ENCODE results near the gene MAMDC4. TPM values are rescaled to one million over a fixed set of nuclear protein-coding genes. Genes with fewer than 3 reads are reported as not detected.
"Not testable (repeated sequence)": the region's sequence is repeated elsewhere in the genome, so short reads cannot be mapped to it uniquely, and the experiment has no call there.

MAMDC4 gene
- total and polyA plus RNA-seq, 5 donors from 2014 or later = 0.30 to 2.7 TPM; not detected in 3

DNA sequence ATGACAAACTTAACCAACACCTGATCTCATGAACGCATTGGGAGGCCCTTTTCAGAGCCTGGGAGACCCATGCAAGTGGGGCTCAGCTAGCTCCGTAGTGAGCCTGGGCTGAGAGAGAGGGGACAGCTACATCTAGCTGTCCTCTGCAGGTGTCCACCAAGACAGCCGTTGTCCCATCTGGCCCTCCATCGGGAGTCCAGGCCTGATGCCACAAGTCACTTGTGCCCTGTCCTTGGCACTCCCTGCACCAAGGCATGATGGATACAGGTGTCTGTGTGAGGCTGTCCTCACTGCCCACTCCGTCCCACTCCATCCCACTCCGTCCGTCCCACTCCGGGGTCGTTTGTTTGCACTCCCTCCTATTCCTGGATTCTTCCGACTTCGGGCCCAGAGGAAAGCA, 16.5 kb downstream of the MAMDC4 start:
- Mint-ChIP-seq H3K9me3 (no peaks in the 10 kb centered on the region), H3K4me1 (peaks cover 0 to 22% (median 8%) of the 10 kb centered on the region in 4 donors), H3K36me3 (peaks cover 8% of the 10 kb centered on the region), H3K27ac (peak overlapping the region in 1 of 3 donors; percentile 59), H3K4me3 (peak overlapping the region; percentile 50 to 87 (median 79)), H3K27me3 (no peaks in the 10 kb centered on the region)
- Histone ChIP-seq H3K4me3 (ENCODE audit: low read depth, low read length) (no peak overlapping the region), H3K27me3 (ENCODE audit: control insufficient read depth, insufficient read depth, low read length) (no peaks in the 10 kb centered on the region), H3K9me3 (ENCODE audit: control insufficient read depth in 2 of 2, low read length in 2 of 2) (no peaks in the 10 kb centered on the region), H3K27ac (ENCODE audit: insufficient read depth, low read length, poor library complexity, severe bottlenecking) (no peak overlapping the region), H3K4me1 (ENCODE audit: control insufficient read depth, insufficient read depth, low read length, poor library complexity, severe bottlenecking) (peaks cover 11% of the 10 kb centered on the region), H3K36me3 (ENCODE audit: control insufficient read depth, insufficient read depth, low read length) (peaks cover 4% of the 10 kb centered on the region)
- DNase-seq (no peak), ATAC-seq (ENCODE audit: low read depth in 2 of 2) (no peak)

DNA sequence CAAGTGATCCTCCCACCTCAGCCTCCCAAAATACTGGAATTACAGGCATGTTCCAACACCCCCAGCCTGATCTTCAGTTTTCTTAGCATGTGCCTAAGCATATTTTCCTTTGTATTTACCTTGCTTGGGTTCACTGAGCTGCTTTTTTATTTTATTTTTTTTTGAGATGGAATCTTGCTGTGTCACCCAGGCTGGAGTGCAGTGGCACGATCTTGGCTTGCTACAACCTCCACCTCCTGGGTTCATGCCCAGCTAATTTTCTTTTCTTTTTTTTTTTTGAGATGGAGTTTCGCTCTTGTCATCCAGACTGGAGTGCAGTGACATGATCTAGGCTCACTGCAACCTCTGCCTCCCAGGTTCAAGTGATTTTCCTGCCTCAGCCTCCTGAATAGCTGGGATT, 17.5 kb downstream of the MAMDC4 start:
- not testable (repeated sequence) for H3K36me3 ChIP-seq (ENCODE audit: control insufficient read depth, insufficient read depth, low read length); H3K9me3 ChIP-seq (ENCODE audit: control insufficient read depth in 2 of 2, low read length in 2 of 2); H3K36me3 Mint-ChIP-seq; ATAC-seq (ENCODE audit: low read depth in 2 of 2); H3K27me3 Mint-ChIP-seq; H3K27ac Mint-ChIP-seq; H3K27me3 ChIP-seq (ENCODE audit: control insufficient read depth, insufficient read depth, low read length); H3K4me3 ChIP-seq (ENCODE audit: low read depth, low read length); DNase-seq; H3K9me3 Mint-ChIP-seq; H3K27ac ChIP-seq (ENCODE audit: insufficient read depth, low read length, poor library complexity, severe bottlenecking)
- Mint-ChIP-seq H3K4me1 (peaks cover 0 to 13% (median under 1%) of the 10 kb centered on the region in 4 donors), H3K4me3 (peak overlapping the region in 2 of 4 donors; percentile 86 to 87)
- H3K4me1 ChIP-seq (ENCODE audit: control insufficient read depth, insufficient read depth, low read length, poor library complexity, severe bottlenecking) = peaks cover 11% of the 10 kb centered on the region

DNA sequence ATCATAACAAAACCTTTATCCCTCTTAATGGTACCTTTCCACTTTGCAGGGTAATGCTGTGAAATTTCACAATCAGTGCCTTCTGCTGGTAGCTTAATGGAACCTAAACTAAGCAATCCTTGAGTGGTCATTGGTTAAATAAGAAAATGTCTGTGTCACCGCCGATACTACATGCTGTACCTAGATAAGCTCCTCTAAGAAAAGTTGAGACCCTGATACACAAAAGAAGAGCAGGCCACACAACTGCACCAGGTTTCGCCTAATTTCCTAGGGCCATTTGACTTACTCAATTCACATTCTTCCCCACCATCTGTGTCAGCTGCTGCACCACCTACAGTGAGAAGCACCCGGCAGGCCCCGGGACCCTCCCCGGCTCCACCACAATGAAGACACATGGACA, 23.0 kb downstream of the MAMDC4 start:
- H3K9me3 ChIP-seq (ENCODE audit: control insufficient read depth in 2 of 2, low read length in 2 of 2) = no peaks in the 10 kb centered on the region
- no peaks in the 10 kb centered on the region for H3K27me3 Mint-ChIP-seq
- H3K9me3 Mint-ChIP-seq = peaks cover 0 to 3% (median 0%) of the 10 kb centered on the region in 7 donors
- DNase-seq = no peak
- no peak overlapping the region for H3K27ac Mint-ChIP-seq
- H3K4me3 ChIP-seq (ENCODE audit: low read depth, low read length) = no peak overlapping the region
- ATAC-seq (ENCODE audit: low read depth in 2 of 2) = no peak
- H3K4me1 Mint-ChIP-seq = no peaks in the 10 kb centered on the region
- no peaks in the 10 kb centered on the region for H3K36me3 ChIP-seq (ENCODE audit: control insufficient read depth, insufficient read depth, low read length)
- H3K27ac ChIP-seq (ENCODE audit: insufficient read depth, low read length, poor library complexity, severe bottlenecking) = no peak overlapping the region
- H3K4me3 Mint-ChIP-seq = no peak overlapping the region
- no peaks in the 10 kb centered on the region for H3K27me3 ChIP-seq (ENCODE audit: control insufficient read depth, insufficient read depth, low read length)
- no peaks in the 10 kb centered on the region for H3K36me3 Mint-ChIP-seq
- no peaks in the 10 kb centered on the region for H3K4me1 ChIP-seq (ENCODE audit: control insufficient read depth, insufficient read depth, low read length, poor library complexity, severe bottlenecking)

DNA sequence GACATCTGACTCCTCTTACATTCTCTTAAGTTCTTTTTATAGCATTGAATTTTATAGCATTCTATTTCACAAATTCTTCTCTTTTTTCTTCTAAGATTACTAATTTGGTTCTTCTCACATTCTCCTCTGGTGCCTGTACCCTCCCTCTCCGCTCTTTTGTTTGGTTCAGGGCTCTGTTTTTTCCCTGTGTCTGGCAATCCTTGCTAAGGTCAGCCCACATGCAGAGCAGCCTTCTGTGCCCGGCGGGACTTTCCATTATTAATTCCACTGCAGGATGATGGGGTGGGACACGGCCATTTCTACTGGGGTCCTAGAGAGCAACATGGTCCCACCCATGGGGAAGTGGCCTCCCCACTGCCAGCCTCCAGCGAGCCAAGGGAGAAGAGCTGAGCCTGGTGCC, 24.3 kb downstream of the MAMDC4 start:
- Histone ChIP-seq H3K27ac (ENCODE audit: insufficient read depth, low read length, poor library complexity, severe bottlenecking) (no peak overlapping the region), H3K36me3 (ENCODE audit: control insufficient read depth, insufficient read depth, low read length) (no peaks in the 10 kb centered on the region), H3K4me1 (ENCODE audit: control insufficient read depth, insufficient read depth, low read length, poor library complexity, severe bottlenecking) (peaks cover 4% of the 10 kb centered on the region), H3K4me3 (ENCODE audit: low read depth, low read length) (no peak overlapping the region), H3K9me3 (ENCODE audit: control insufficient read depth in 2 of 2, low read length in 2 of 2) (no peaks in the 10 kb centered on the region), H3K27me3 (ENCODE audit: control insufficient read depth, insufficient read depth, low read length) (no peaks in the 10 kb centered on the region)
- Mint-ChIP-seq H3K9me3 (peaks cover 0 to 3% (median 0%) of the 10 kb centered on the region in 7 donors), H3K4me3 (no peak overlapping the region), H3K4me1 (peaks cover 0 to 4% (median 3%) of the 10 kb centered on the region in 4 donors), H3K27me3 (no peaks in the 10 kb centered on the region), H3K27ac (no peak overlapping the region), H3K36me3 (no peaks in the 10 kb centered on the region)
- ATAC-seq (ENCODE audit: low read depth in 2 of 2) = no peak
- no peak for DNase-seq

DNA sequence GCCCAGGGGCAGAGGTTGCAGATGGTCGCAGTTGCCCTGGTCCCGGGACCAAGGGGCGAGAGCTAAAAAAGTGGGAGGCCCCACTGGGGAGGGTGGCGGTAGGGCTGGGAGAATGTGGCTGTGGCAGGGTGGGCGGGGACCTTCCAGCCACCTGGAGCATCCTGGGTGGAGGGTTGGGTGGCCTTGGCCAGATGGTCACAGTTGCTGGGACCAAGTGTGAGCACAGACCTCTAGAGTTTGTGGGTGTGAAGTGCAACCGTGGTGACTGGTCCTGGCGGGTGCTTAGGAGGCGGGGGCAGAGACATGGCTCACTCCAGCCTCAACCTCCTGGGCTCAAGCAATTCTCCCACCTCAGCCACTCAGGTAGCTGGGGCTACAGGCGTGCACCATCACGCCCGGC, 28.5 kb downstream of the MAMDC4 start:
- DNase-seq (no peak), ATAC-seq (ENCODE audit: low read depth in 2 of 2) (no peak)
- H3K36me3 Mint-ChIP-seq = no peaks in the 10 kb centered on the region
- peak overlapping the region in 1 of 3 donors; percentile 56 for H3K27ac Mint-ChIP-seq
- peak overlapping the region in 2 of 4 donors; percentile 72 to 91 for H3K4me3 Mint-ChIP-seq
- Histone ChIP-seq H3K27me3 (ENCODE audit: control insufficient read depth, insufficient read depth, low read length) (no peaks in the 10 kb centered on the region), H3K9me3 (ENCODE audit: control insufficient read depth in 2 of 2, low read length in 2 of 2) (no peaks in the 10 kb centered on the region), H3K4me3 (ENCODE audit: low read depth, low read length) (no peak overlapping the region), H3K36me3 (ENCODE audit: control insufficient read depth, insufficient read depth, low read length) (no peaks in the 10 kb centered on the region), H3K4me1 (ENCODE audit: control insufficient read depth, insufficient read depth, low read length, poor library complexity, severe bottlenecking) (peaks cover 30% of the 10 kb centered on the region), H3K27ac (ENCODE audit: insufficient read depth, low read length, poor library complexity, severe bottlenecking) (no peak overlapping the region)
- H3K27me3 Mint-ChIP-seq = no peaks in the 10 kb centered on the region
- peaks cover 0 to 29% (median 11%) of the 10 kb centered on the region in 4 donors for H3K4me1 Mint-ChIP-seq
- H3K9me3 Mint-ChIP-seq = peaks cover 0 to 2% (median 0%) of the 10 kb centered on the region in 7 donors

DNA sequence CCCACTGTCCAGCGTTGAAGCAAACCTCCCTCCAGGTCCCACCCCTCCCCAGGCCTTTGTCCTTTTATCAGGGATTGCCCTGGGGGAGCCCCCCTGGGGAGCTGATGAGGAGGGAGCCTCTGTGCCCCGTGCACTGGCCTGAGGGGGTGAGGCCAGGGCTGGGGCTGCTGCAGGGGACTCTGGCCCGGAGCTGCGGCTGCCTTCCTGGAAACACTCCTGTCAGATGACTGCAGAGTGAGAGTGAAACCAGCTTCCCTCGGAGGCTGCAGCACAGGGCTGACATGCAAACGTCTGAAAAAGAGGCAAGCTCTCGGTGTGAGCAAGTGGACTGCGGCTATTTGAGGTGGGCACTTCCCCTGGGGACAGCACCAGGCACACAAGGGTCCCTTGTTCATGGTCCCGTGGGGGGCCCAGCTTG, 29.6 kb downstream of the MAMDC4 start:
- H3K4me1 ChIP-seq (ENCODE audit: control insufficient read depth, insufficient read depth, low read length, poor library complexity, severe bottlenecking) = peaks cover 34% of the 10 kb centered on the region
- Mint-ChIP-seq H3K9me3 (peaks cover 0 to 2% (median 0%) of the 10 kb centered on the region in 7 donors), H3K4me3 (peak overlapping the region; percentile 77 to 93 (median 84)), H3K36me3 (no peaks in the 10 kb centered on the region), H3K27ac (peak overlapping the region; percentile 73 to 84 (median 74)), H3K27me3 (no peaks in the 10 kb centered on the region), H3K4me1 (peaks cover 0 to 29% (median 11%) of the 10 kb centered on the region in 4 donors)
- no peaks in the 10 kb centered on the region for H3K9me3 ChIP-seq (ENCODE audit: control insufficient read depth in 2 of 2, low read length in 2 of 2)
- peak in 1 of 3 donors; percentile 83 for DNase-seq
- no peak for ATAC-seq (ENCODE audit: low read depth in 2 of 2)
- no peaks in the 10 kb centered on the region for H3K27me3 ChIP-seq (ENCODE audit: control insufficient read depth, insufficient read depth, low read length)
- no peaks in the 10 kb centered on the region for H3K36me3 ChIP-seq (ENCODE audit: control insufficient read depth, insufficient read depth, low read length)
- peak overlapping the region; percentile 91 for H3K27ac ChIP-seq (ENCODE audit: insufficient read depth, low read length, poor library complexity, severe bottlenecking)
- H3K4me3 ChIP-seq (ENCODE audit: low read depth, low read length) = peak overlapping the region; percentile 64

DNA sequence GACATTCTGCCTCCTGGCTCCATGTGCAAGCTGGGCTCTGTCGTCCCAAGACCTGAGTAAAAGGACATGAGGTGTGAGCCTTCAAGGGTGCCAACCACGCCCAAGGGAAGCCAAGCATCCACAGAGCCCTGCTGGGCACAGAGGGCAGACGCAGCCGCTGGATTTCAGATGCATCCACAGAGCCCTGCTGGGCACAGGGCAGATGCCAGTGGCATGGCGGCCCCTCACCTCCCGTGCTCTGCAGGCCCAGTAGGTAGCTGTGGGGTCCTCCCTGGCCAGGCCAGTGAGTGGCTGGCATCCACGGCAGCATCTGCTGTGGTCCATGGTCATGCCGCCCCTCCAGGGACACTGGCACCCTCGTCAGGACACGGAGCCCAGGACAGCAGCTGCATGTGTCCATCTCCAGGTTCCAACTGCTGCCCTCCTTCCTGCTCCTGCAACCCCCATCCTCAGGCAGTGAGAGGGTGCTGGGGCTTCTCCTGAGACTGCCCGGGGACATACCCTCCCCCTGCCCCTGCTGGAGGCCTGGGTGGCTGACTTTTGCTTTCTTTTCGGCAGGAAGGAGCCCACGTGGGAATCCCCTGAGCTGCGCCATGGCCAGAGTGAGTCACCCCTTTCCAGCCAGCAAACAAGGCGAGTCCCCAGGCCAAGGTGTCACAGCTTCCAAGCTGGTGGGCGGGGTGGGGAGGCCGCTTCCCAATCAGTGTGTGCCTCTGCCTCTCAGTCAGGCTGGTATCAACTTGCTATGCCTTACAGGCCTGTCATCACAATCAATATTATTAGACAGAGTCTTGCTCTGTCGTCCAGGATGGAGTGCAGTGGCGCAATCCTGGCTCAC, 30.2 kb downstream of the MAMDC4 start:
- H3K4me1 Mint-ChIP-seq = peaks cover 3 to 34% (median 15%) of the 10 kb centered on the region in 4 donors
- DNase-seq (peak; percentile 69 to 88 (median 78)), ATAC-seq (ENCODE audit: low read depth in 2 of 2) (peak; percentile 52 to 54)
- no peaks in the 10 kb centered on the region for H3K9me3 ChIP-seq (ENCODE audit: control insufficient read depth in 2 of 2, low read length in 2 of 2)
- H3K4me1 ChIP-seq (ENCODE audit: control insufficient read depth, insufficient read depth, low read length, poor library complexity, severe bottlenecking) = peaks cover 41% of the 10 kb centered on the region
- peaks cover 0 to 2% (median 0%) of the 10 kb centered on the region in 7 donors for H3K9me3 Mint-ChIP-seq
- peak overlapping the region; percentile 91 for H3K27ac ChIP-seq (ENCODE audit: insufficient read depth, low read length, poor library complexity, severe bottlenecking)
- no peaks in the 10 kb centered on the region for H3K36me3 ChIP-seq (ENCODE audit: control insufficient read depth, insufficient read depth, low read length)
- no peaks in the 10 kb centered on the region for H3K36me3 Mint-ChIP-seq
- peak overlapping the region; percentile 77 to 93 (median 86) for H3K4me3 Mint-ChIP-seq
- H3K27me3 Mint-ChIP-seq = no peaks in the 10 kb centered on the region
- H3K27me3 ChIP-seq (ENCODE audit: control insufficient read depth, insufficient read depth, low read length) = no peaks in the 10 kb centered on the region
- H3K4me3 ChIP-seq (ENCODE audit: low read depth, low read length) = peak overlapping the region; percentile 64
- peak overlapping the region; percentile 84 to 97 (median 94) for H3K27ac Mint-ChIP-seq

Data from CD4-positive, CD25-positive, alpha-beta regulatory T cell (primary cell).